Mesenchymal stem cell (in vitro differentiated cells and primary cell): ENCODE data around the gene ITIH3.

Experiments
- DNase-seq: peaks from one replicate; pipeline ENCODE4 v3.0.0-alpha.2; 2013
- H2AFZ ChIP-seq: one replicate; pipeline ENCODE4 v1.6.1; 2013; ENCODE audit warnings: low read depth, mild to moderate bottlenecking, control low read depth, inconsistent platforms, low read length, moderate library complexity
- H2AK5ac ChIP-seq: 2 replicates; pipeline ENCODE4 v1.6.1; 2013; ENCODE audit warnings: low read length, moderate library complexity, mild to moderate bottlenecking, inconsistent platforms; ENCODE audit not compliant: severe bottlenecking
- H2BK120ac ChIP-seq: one replicate; pipeline ENCODE4 v1.6.1; 2013; ENCODE audit warnings: low read depth, mild to moderate bottlenecking, inconsistent platforms, low read length, moderate library complexity
- H2BK12ac ChIP-seq, 2 experiments: one replicate each; pipeline ENCODE4 v1.6.1; 2013; ENCODE audit warnings: inconsistent platforms in 2 of 2, low read length in 2 of 2, mild to moderate bottlenecking in 2 of 2, moderate library complexity in 2 of 2, control low read depth in 1 of 2
- H2BK15ac ChIP-seq: one replicate; pipeline ENCODE4 v1.6.1; 2013; ENCODE audit warnings: mild to moderate bottlenecking, low read depth, inconsistent platforms; ENCODE audit not compliant: poor library complexity, severe bottlenecking
- H2BK5ac ChIP-seq: 2 replicates; pipeline ENCODE4 v1.6.1; 2013; ENCODE audit warnings: low read depth, mild to moderate bottlenecking, low read length, control low read depth, inconsistent platforms; ENCODE audit not compliant: poor library complexity, severe bottlenecking
- H3K14ac ChIP-seq, 2 experiments: one replicate each; pipeline ENCODE4 v1.6.1; 2013; ENCODE audit warnings: inconsistent platforms in 2 of 2, low read length in 2 of 2, control low read depth in 1 of 2, mild to moderate bottlenecking in 1 of 2, moderate library complexity in 1 of 2
- H3K18ac ChIP-seq, 2 experiments: one replicate each; pipeline ENCODE4 v1.6.1; 2013; ENCODE audit warnings: inconsistent platforms in 2 of 2, low read length in 2 of 2, control low read depth in 1 of 2, low read depth in 1 of 2, mild to moderate bottlenecking in 1 of 2
- H3K23ac ChIP-seq, 2 experiments: one replicate each; pipeline ENCODE4 v1.6.1; 2013; ENCODE audit warnings: inconsistent platforms in 2 of 2, low read length in 2 of 2, mild to moderate bottlenecking in 2 of 2, moderate library complexity in 2 of 2, control low read depth in 1 of 2
- H3K27ac ChIP-seq: 2 replicates; pipeline ENCODE4 v1.5.1; 2013; ENCODE audit warnings: mild to moderate bottlenecking, moderate library complexity, low read length, control low read depth, inconsistent platforms; ENCODE audit not compliant: poor library complexity, severe bottlenecking
- H3K27me3 ChIP-seq, 2 experiments: 2 replicates each; pipeline versions ENCODE4 v1.6.1 to v1.7.0; 2013; ENCODE audit warnings: low read length in 2 of 2, mild to moderate bottlenecking in 2 of 2, moderate library complexity in 2 of 2, control low read depth in 1 of 2, inconsistent platforms in 1 of 2; ENCODE audit not compliant: control insufficient read depth in 1 of 2, insufficient read depth in 1 of 2
- H3K36me3 ChIP-seq, 2 experiments: 2 replicates each; pipeline versions ENCODE4 v1.6.1 to v1.7.0; 2013; ENCODE audit warnings: low read length in 2 of 2, control low read depth in 1 of 2, inconsistent platforms in 1 of 2, low read depth in 1 of 2, mild to moderate bottlenecking in 1 of 2; ENCODE audit not compliant: insufficient read depth in 2 of 2, control insufficient read depth in 1 of 2
- H3K4ac ChIP-seq, 2 experiments: one replicate each; pipeline ENCODE4 v1.6.1; 2013; ENCODE audit warnings: inconsistent platforms in 2 of 2, low read length in 2 of 2, mild to moderate bottlenecking in 2 of 2, moderate library complexity in 2 of 2, control low read depth in 1 of 2, low read depth in 1 of 2
- H3K4me1 ChIP-seq: 2 replicates; pipeline ENCODE4 v1.6.1; 2013; ENCODE audit warnings: low read depth, low read length, control low read depth; ENCODE audit not compliant: control insufficient read depth, insufficient read depth
- H3K4me2 ChIP-seq: 2 replicates; pipeline ENCODE4 v1.6.1; 2013; ENCODE audit warnings: low read length, mild to moderate bottlenecking, inconsistent platforms; ENCODE audit not compliant: poor library complexity, severe bottlenecking
- H3K4me3 ChIP-seq, 2 experiments: 2 replicates each; pipeline versions ENCODE4 v1.5.1 to v1.7.0; 2013; ENCODE audit warnings: low read length in 2 of 2, mild to moderate bottlenecking in 2 of 2, control low read depth in 1 of 2, low read depth in 1 of 2; ENCODE audit not compliant: insufficient read depth in 1 of 2
- H3K79me1 ChIP-seq: replicated peaks from 2 replicates; pipeline ENCODE4 v1.6.1; 2013; ENCODE audit warnings: mild to moderate bottlenecking, control low read depth, low read length, inconsistent platforms; ENCODE audit not compliant: poor library complexity, severe bottlenecking
- H3K9ac ChIP-seq: 2 replicates; pipeline ENCODE4 v1.7.0; 2013; ENCODE audit warnings: mild to moderate bottlenecking, low read length, moderate library complexity
- H3K9me3 ChIP-seq: 2 replicates; pipeline ENCODE4 v1.7.0; 2013; ENCODE audit warnings: mild to moderate bottlenecking, low read length; ENCODE audit not compliant: control insufficient read depth
- H4K8ac ChIP-seq: one replicate; pipeline ENCODE4 v1.6.1; 2013; ENCODE audit warnings: inconsistent platforms, mild to moderate bottlenecking, low read length, moderate library complexity
- H4K91ac ChIP-seq: one replicate; pipeline ENCODE4 v1.6.1; 2013; ENCODE audit warnings: mild to moderate bottlenecking, low read length, inconsistent platforms
- WGBS: methylation state at CpG from one replicate; pipeline ENCODE4 v1.1.7; 2013; ENCODE audit warnings: mixed read lengths; 5-methylcytosine and 5-hydroxymethylcytosine counted together

ITIH3 gene

DNA sequence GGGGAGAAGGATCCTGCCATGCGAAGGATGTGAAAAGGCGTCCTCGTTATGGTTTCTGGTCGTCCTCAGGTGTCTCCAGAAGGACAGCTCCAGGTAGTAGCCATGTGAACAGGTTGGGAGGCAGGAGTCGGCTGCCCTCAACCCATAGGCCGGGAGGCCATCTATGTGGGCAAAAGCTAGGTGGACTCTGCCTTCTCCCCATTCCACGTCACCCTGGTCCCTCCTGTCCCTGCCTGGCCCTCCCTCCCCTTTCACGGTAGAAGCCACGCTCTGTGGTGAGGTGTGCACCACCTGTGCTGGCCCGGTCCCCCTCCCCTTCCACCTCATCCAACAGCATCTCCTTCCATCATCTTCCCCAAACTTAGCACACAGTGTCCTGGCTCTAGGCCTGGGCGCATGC, 16.3 kb downstream of the ITIH3 start:
- no peak overlapping the region for H3K27ac ChIP-seq
- peaks cover 10 to 46% of the 10 kb centered on the region in 2 experiments for H3K27me3 ChIP-seq
- H3K9ac ChIP-seq, result no peak overlapping the region
- H3K4me1 ChIP-seq, result no peaks in the 10 kb centered on the region
- no peaks in the 10 kb centered on the region for H3K9me3 ChIP-seq
- no peaks in the 10 kb centered on the region for H3K79me1 ChIP-seq
- no peak for DNase-seq
- H3K4me3 ChIP-seq, result no peak overlapping the region
- H3K4me2 ChIP-seq, result no peak overlapping the region
- H2BK5ac ChIP-seq, result no peak overlapping the region
- no peak overlapping the region for H2BK12ac ChIP-seq
- no peak overlapping the region for H2AK5ac ChIP-seq
- H3K4ac ChIP-seq, result no peak overlapping the region
- H2BK15ac ChIP-seq, result no peak overlapping the region
- no peak overlapping the region for H4K91ac ChIP-seq
- H3K23ac ChIP-seq, result no peak overlapping the region
- H2AFZ ChIP-seq, result no peak overlapping the region
- no peak overlapping the region for H4K8ac ChIP-seq
- H3K18ac ChIP-seq, result no peak overlapping the region
- H2BK120ac ChIP-seq, result no peak overlapping the region
- no peak overlapping the region for H3K14ac ChIP-seq
- H3K36me3 ChIP-seq, result no peaks in the 10 kb centered on the region
- 91% methylated on average over 11 of the region's 11 CpGs for WGBS

DNA sequence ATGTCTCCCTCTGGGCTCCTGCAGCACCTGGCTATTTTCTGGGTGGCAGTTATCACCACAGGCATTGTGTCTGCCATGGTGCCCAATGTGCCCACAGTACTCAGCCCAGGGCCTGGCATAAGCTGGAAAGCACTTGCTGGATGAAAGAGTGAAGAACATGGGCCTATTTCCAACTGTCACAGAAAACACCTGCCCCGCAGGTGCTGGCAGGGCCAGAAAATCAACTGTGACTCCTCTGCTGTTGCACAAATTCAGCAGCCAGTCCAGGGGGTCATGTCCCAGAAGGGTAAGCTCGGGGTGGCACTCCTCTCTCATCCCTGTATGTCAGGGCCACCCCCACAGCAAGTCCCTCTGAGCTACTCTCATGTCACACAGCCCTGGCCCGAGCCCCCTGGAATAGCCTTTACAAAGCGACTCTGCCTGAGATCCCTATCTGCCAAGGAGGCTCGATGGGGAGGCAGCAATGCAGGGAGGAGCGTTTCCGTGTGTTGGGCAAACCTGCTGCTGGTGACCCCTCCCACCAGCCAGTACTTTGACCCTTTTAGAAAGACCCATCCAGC, 16.9 kb downstream of the ITIH3 start:
- H3K18ac ChIP-seq, result no peak overlapping the region
- H2BK12ac ChIP-seq, result no peak overlapping the region
- no peaks in the 10 kb centered on the region for H3K4me1 ChIP-seq
- no peak overlapping the region for H4K91ac ChIP-seq
- no peak overlapping the region for H3K4me2 ChIP-seq
- H3K27me3 ChIP-seq, result peaks cover 10 to 47% of the 10 kb centered on the region in 2 experiments
- H3K79me1 ChIP-seq, result no peaks in the 10 kb centered on the region
- no peak overlapping the region for H3K27ac ChIP-seq
- no peak overlapping the region for H2BK120ac ChIP-seq
- no peak overlapping the region for H2BK5ac ChIP-seq
- H4K8ac ChIP-seq, result no peak overlapping the region
- no peak overlapping the region for H2AFZ ChIP-seq
- H3K9ac ChIP-seq, result no peak overlapping the region
- no peak for DNase-seq
- no peaks in the 10 kb centered on the region for H3K36me3 ChIP-seq
- H3K9me3 ChIP-seq, result no peaks in the 10 kb centered on the region
- no peak overlapping the region for H3K4ac ChIP-seq
- no peak overlapping the region for H2BK15ac ChIP-seq
- H3K14ac ChIP-seq, result no peak overlapping the region
- H3K23ac ChIP-seq, result no peak overlapping the region
- no peak overlapping the region for H3K4me3 ChIP-seq
- H2AK5ac ChIP-seq, result no peak overlapping the region
- WGBS, result 72% methylated on average over 7 of the region's 7 CpGs

DNA sequence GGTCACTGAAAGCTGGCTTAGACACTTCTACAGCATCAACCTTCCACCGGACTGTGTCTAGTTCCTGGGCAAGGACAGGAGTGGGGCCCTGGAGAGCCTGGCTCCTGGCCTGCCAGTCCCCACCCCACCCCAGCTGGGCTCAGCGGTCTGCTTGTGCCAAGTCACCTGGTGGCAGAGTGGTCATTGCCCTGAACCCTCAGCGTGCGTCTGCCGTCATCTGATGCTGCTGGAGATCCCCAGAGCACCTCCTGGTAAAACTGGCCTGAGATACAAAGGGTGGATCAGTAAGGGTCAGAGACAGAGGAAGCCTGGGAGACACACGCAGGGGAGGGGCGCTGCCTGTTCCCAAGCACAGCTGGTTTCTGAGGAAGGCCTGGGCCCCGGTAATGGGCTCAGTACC, 19.2 kb downstream of the ITIH3 start:
- Histone ChIP-seq H3K36me3 (no peaks in the 10 kb centered on the region), H2BK5ac (no peak overlapping the region), H3K23ac (no peak overlapping the region), H3K79me1 (no peaks in the 10 kb centered on the region), H3K9ac (no peak overlapping the region), H2AFZ (no peak overlapping the region), H3K14ac (no peak overlapping the region), H3K18ac (no peak overlapping the region), H3K4me2 (no peak overlapping the region), H3K9me3 (no peaks in the 10 kb centered on the region), H4K8ac (no peak overlapping the region), H3K27ac (no peak overlapping the region), H2BK120ac (no peak overlapping the region), H3K4me1 (peaks cover 4% of the 10 kb centered on the region), H4K91ac (no peak overlapping the region), H3K4ac (no peak overlapping the region), H2BK12ac (no peak overlapping the region), H3K27me3 (peaks cover 5 to 25% of the 10 kb centered on the region in 2 experiments), H3K4me3 (no peak overlapping the region), H2BK15ac (no peak overlapping the region), H2AK5ac (no peak overlapping the region)
- WGBS, result 87% methylated on average over 8 of the region's 8 CpGs
- no peak for DNase-seq

DNA sequence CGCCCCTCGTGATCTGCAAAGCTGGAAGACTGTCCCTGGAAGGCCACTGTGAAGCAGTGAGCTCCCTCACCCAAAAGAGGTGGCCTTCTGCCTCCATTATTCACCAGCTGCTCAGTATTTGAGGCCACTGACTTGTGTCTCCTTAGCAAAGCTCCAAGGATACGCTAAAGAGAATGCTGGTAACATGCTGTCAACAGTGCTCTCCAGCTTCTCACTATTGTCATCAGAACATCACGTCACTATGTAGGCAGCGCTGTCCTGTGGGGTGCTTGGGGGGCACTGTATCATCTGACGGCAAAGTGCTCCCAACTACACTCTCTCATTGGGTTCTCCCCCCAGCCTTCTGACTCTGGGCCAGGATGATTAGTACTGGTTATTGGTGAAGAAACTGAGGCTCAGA, 21.6 kb downstream of the ITIH3 start:
- no peak overlapping the region for H3K23ac ChIP-seq
- no peak overlapping the region for H2BK5ac ChIP-seq
- no peak overlapping the region for H2BK15ac ChIP-seq
- H3K9me3 ChIP-seq, result no peaks in the 10 kb centered on the region
- H3K4ac ChIP-seq, result no peak overlapping the region
- no peaks in the 10 kb centered on the region for H3K36me3 ChIP-seq
- H3K9ac ChIP-seq, result no peak overlapping the region
- H2BK12ac ChIP-seq, result no peak overlapping the region
- H3K4me3 ChIP-seq, result no peak overlapping the region
- H2AFZ ChIP-seq, result no peak overlapping the region
- H3K79me1 ChIP-seq, result no peaks in the 10 kb centered on the region
- 94% methylated on average over 4 of the region's 6 CpGs for WGBS
- peaks cover 5 to 13% of the 10 kb centered on the region in 2 experiments for H3K27me3 ChIP-seq
- no peak overlapping the region for H3K14ac ChIP-seq
- H2BK120ac ChIP-seq, result no peak overlapping the region
- no peak overlapping the region for H2AK5ac ChIP-seq
- no peak overlapping the region for H3K4me2 ChIP-seq
- H3K18ac ChIP-seq, result no peak overlapping the region
- DNase-seq, result no peak
- no peak overlapping the region for H4K91ac ChIP-seq
- H3K27ac ChIP-seq, result no peak overlapping the region
- peaks cover 8% of the 10 kb centered on the region for H3K4me1 ChIP-seq
- H4K8ac ChIP-seq, result no peak overlapping the region
